H1 (cell line): Measurements from ENCODE around the gene FLCN. TPM values are rescaled to one million over a fixed set of nuclear protein-coding genes. Genes with fewer than 3 reads are reported as not detected.

ENCODE experiments used
- CTCF ChIA-PET: fragments of 300-600 bp; sonication (Branson Sonifier 250); formaldehyde crosslinking; loops from one replicate; lab custom pipeline; 2021; ENCODE audit not compliant: partially characterized antibody; lab: Charles Lee
- POLR2A ChIA-PET: fragments of 300-600 bp; sonication (Branson Sonifier 250); formaldehyde crosslinking; loops from one replicate; lab custom pipeline; 2021; ENCODE audit warnings: inconsistent platforms; ENCODE audit not compliant: partially characterized antibody; lab: Charles Lee
- DNase-seq, 2 experiments: peaks; one replicate each; pipeline versions ENCODE4 v3.0.0 to v3.0.0-alpha.2; 2010 to 2022; ENCODE audit warnings: low spot score in 2 of 2, low read depth in 1 of 2, mixed read lengths in 1 of 2
- FAIRE-seq: peaks from 2 replicates; lab custom pipeline; 2011; peaks lifted over from hg19 to GRCh38; lab: Jason Lieb, UNC
- H2AFZ ChIP-seq: 2 replicates; pipeline ENCODE4 v1.8.1; 2012; ENCODE audit warnings: low read length, inconsistent platforms
- H2AK5ac ChIP-seq: 2 replicates; pipeline ENCODE4 v1.6.1; 2013; ENCODE audit warnings: low read depth, low read length
- H2BK120ac ChIP-seq: replicated peaks from 2 replicates; pipeline ENCODE3; 2013; ENCODE audit warnings: low read depth, low read length, inconsistent platforms
- H2BK12ac ChIP-seq: 2 replicates; pipeline ENCODE4 v1.6.1; 2013; ENCODE audit warnings: low read depth, low read length
- H2BK15ac ChIP-seq: 2 replicates; pipeline ENCODE4 v1.6.1; 2013; ENCODE audit warnings: low read length
- H2BK20ac ChIP-seq: 2 replicates; pipeline ENCODE4 v1.6.1; 2013; ENCODE audit warnings: low read length
- H2BK5ac ChIP-seq: 2 replicates; pipeline ENCODE4 v1.6.1; 2013; ENCODE audit warnings: low read depth, low read length
- H3K14ac ChIP-seq: 2 replicates; pipeline ENCODE4 v1.6.1; 2013; ENCODE audit warnings: inconsistent platforms; ENCODE audit not compliant: insufficient read length
- H3K18ac ChIP-seq: 2 replicates; pipeline ENCODE4 v1.6.1; 2013; ENCODE audit warnings: low read length; ENCODE audit errors: extremely low read depth
- H3K23ac ChIP-seq: 2 replicates; pipeline ENCODE4 v1.6.1; 2013; ENCODE audit warnings: inconsistent platforms; ENCODE audit not compliant: insufficient read length
- H3K23me2 ChIP-seq: 2 replicates; pipeline ENCODE4 v1.6.1; 2013; ENCODE audit warnings: low read depth, low read length
- H3K27ac ChIP-seq: 2 replicates; pipeline ENCODE4 v1.6.1; 2011; ENCODE audit warnings: low read depth, low read length, inconsistent platforms
- H3K27me3 ChIP-seq, 4 experiments: replicated peaks in 1 of 4; 1 replicate in 1 of 4; 2 replicates in 3 of 4; pipeline versions ENCODE4 v1.6.1 to v1.8.1; 2011 to 2013; ENCODE audit warnings: low read length in 3 of 4, mild to moderate bottlenecking in 3 of 4, inconsistent platforms in 2 of 4, mixed read lengths in 2 of 4, moderate library complexity in 1 of 4; ENCODE audit not compliant: control insufficient read depth in 3 of 4, insufficient read depth in 3 of 4; ENCODE audit errors: extremely low read depth in 1 of 4
- H3K36me3 ChIP-seq, 4 experiments: 2 replicates each; pipeline versions ENCODE4 v1.6.1 to v1.8.1; 2011 to 2013; ENCODE audit warnings: mild to moderate bottlenecking in 4 of 4, low read length in 3 of 4, moderate library complexity in 2 of 4, control low read depth in 1 of 4, inconsistent platforms in 1 of 4; ENCODE audit not compliant: insufficient read depth in 4 of 4, control insufficient read depth in 2 of 4
- H3K4ac ChIP-seq: replicated peaks from 2 replicates; pipeline ENCODE3; 2013; ENCODE audit warnings: low read length, low read depth, mixed read lengths, inconsistent platforms; ENCODE audit not compliant: insufficient read length
- H3K4me1 ChIP-seq, 4 experiments: replicated peaks in 1 of 4; 1 replicate in 1 of 4; 2 replicates in 3 of 4; pipeline versions ENCODE4 v1.6.1 to v1.8.1; 2011 to 2013; ENCODE audit warnings: low read length in 3 of 4, inconsistent platforms in 2 of 4, mixed read lengths in 1 of 4; ENCODE audit not compliant: insufficient read depth in 4 of 4, control insufficient read depth in 3 of 4
- H3K4me2 ChIP-seq, 2 experiments: 2 replicates each; pipeline versions ENCODE4 v1.6.1 to v1.8.1; 2011 to 2013; ENCODE audit warnings: low read depth in 2 of 2, low read length in 2 of 2, control low read depth in 1 of 2, inconsistent platforms in 1 of 2, mild to moderate bottlenecking in 1 of 2; ENCODE audit not compliant: insufficient read depth in 1 of 2
- H3K4me3 ChIP-seq, 4 experiments: fragments of 200-600, 300-600 bp in 1 of 4; sonication (generic), shearing (Covaris generic), sonication (Bioruptor Twin) in 1 of 4; 2 replicates each; pipeline versions ENCODE4 v1.5.1 to v1.8.1; 2011 to 2016; ENCODE audit warnings: low read length in 4 of 4, low read depth in 3 of 4, control low read depth in 2 of 4, inconsistent platforms in 2 of 4, mild to moderate bottlenecking in 2 of 4, mixed read lengths in 1 of 4, moderate library complexity in 1 of 4; ENCODE audit not compliant: insufficient read depth in 2 of 4; ENCODE audit errors: extremely low read depth in 1 of 4
- H3K56ac ChIP-seq: replicated peaks from 2 replicates; pipeline ENCODE3; 2013; ENCODE audit warnings: low read depth, mild to moderate bottlenecking, mixed read lengths, low read length, inconsistent platforms; ENCODE audit not compliant: insufficient read length
- H3K79me1 ChIP-seq: 2 replicates; pipeline ENCODE4 v1.6.1; 2013; ENCODE audit warnings: low read depth, low read length, control low read depth
- H3K79me2 ChIP-seq, 2 experiments: 2 replicates each; pipeline versions ENCODE4 v1.6.1 to v1.8.1; 2012 to 2013; ENCODE audit warnings: low read length in 2 of 2, mild to moderate bottlenecking in 2 of 2, inconsistent platforms in 1 of 2; ENCODE audit not compliant: insufficient read depth in 2 of 2, control insufficient read depth in 1 of 2
- H3K9ac ChIP-seq, 4 experiments: replicated peaks in 1 of 4; 1 replicate in 1 of 4; 2 replicates in 3 of 4; pipeline versions ENCODE4 v1.6.1 to v1.8.1; 2011 to 2013; ENCODE audit warnings: low read depth in 3 of 4, low read length in 3 of 4, control low read depth in 2 of 4, mild to moderate bottlenecking in 2 of 4, moderate library complexity in 2 of 4, inconsistent platforms in 1 of 4; ENCODE audit errors: extremely low read depth in 1 of 4
- H3K9me3 ChIP-seq, 2 experiments: 2 replicates each; pipeline versions ENCODE4 v1.6.1 to v1.8.1; 2012 to 2013; ENCODE audit warnings: mild to moderate bottlenecking in 2 of 2, moderate library complexity in 2 of 2, control low read depth in 1 of 2, inconsistent platforms in 1 of 2, low read depth in 1 of 2, low read length in 1 of 2, mixed read lengths in 1 of 2; ENCODE audit not compliant: insufficient read depth in 2 of 2
- H4K20me1 ChIP-seq, 2 experiments: replicated peaks in 1 of 2; 2 replicates each; pipeline versions ENCODE3 to v1.8.1; 2011 to 2013; ENCODE audit warnings: inconsistent platforms in 2 of 2, low read length in 2 of 2, mild to moderate bottlenecking in 1 of 2; ENCODE audit not compliant: insufficient read depth in 2 of 2, control insufficient read depth in 1 of 2
- H4K5ac ChIP-seq: 2 replicates; pipeline ENCODE4 v1.6.1; 2013; ENCODE audit warnings: low read length, low read depth, mixed read lengths, inconsistent platforms; ENCODE audit not compliant: insufficient read length
- H4K8ac ChIP-seq: 2 replicates; pipeline ENCODE4 v1.8.0; 2013; ENCODE audit warnings: mild to moderate bottlenecking, moderate library complexity, low read length, inconsistent platforms; ENCODE audit not compliant: insufficient read depth; ENCODE audit errors: extremely low read depth
- H4K91ac ChIP-seq: replicated peaks from 2 replicates; pipeline ENCODE3; 2013; ENCODE audit warnings: low read length, mixed read lengths, inconsistent platforms; ENCODE audit not compliant: insufficient read length
- POU5F1 ChIP-seq: IDR thresholded peaks from 2 replicates; pipeline ENCODE4 v1.6.1; 2011; ENCODE audit warnings: low read depth, mild to moderate bottlenecking, low read length, moderate library complexity
- TAF7 ChIP-seq: optimal IDR thresholded peaks from 2 replicates; pipeline ENCODE3; 2011; ENCODE audit warnings: low read depth, mild to moderate bottlenecking, inconsistent platforms, low read length, moderate library complexity, borderline replicate concordance
- WGBS, 2 experiments: shearing (Covaris generic) in 1 of 2; methylation state at CpG; one replicate each; pipeline versions ENCODE4 v1.1.6 to v1.1.7; 2013 to 2015; ENCODE audit warnings: low lambda C conversion rate in 2 of 2, mixed read lengths in 2 of 2, inconsistent platforms in 1 of 2, low coverage in 1 of 2, missing lambda C conversion rate in 1 of 2; ENCODE audit not compliant: insufficient replicate concordance in 2 of 2, insufficient coverage in 1 of 2, insufficient read length in 1 of 2; ENCODE audit errors: extremely low coverage in 1 of 2, missing lambda C conversion rate in 1 of 2; 5-methylcytosine and 5-hydroxymethylcytosine counted together
- polyA plus RNA-seq, 7 experiments: library from polyadenylated mRNA; depleted of rRNA in 3 of 7; stranded (reverse) in 5 of 7; unstranded in 2 of 7; fragments of >200 nt in 5 of 7; fragments of 200-250 nt in 2 of 7; gene quantifications; 1 replicate in 5 of 7; 2 replicates in 1 of 7; 4 replicates in 1 of 7; pipeline versions ENCODE4 v1.2.1 to v1.2.3, GENCODE V29; 2011 to 2013; ENCODE audit warnings: missing spikeins in 2 of 7, mixed read lengths in 2 of 7
- total RNA-seq: library from RNA; stranded (reverse); fragmentation: NEBNext Ultra II Directional; extraction: Animal tissue kit (Norgen Biotek cat#: 25700); gene quantifications from 2 replicates; pipeline ENCODE4 v1.2.1, GENCODE V29; 2021

The FLCN gene
- total and polyA plus RNA-seq, 2 of the 8 experiments (the other 6 are each of a cell fraction or from before 2014, with no cell fraction given), result 15.6 to 34.6 TPM

GRCh38 chr17:17216236-17216635 lies 20.7 kb downstream of the FLCN start:
- H3K9me3 ChIP-seq, result no peaks in the 10 kb centered on the region
- H4K91ac ChIP-seq, result no peak overlapping the region
- no peaks in the 10 kb centered on the region for H3K27me3 ChIP-seq
- H3K27ac ChIP-seq, result no peak overlapping the region
- no peaks in the 10 kb centered on the region; the same call in 1 of the 2 replicates for H3K79me1 ChIP-seq
- FAIRE-seq (no peak), DNase-seq (no peak)
- H3K23me2 ChIP-seq, result no peaks in the 10 kb centered on the region
- CTCF ChIA-PET, result interaction anchor here (2.9 kb wide), 1 partner anchor 74 kb away, joined by 11 read pairs; no protein-coding TSS in a partner anchor
- no peak overlapping the region for H2BK20ac ChIP-seq
- no peaks in the 10 kb centered on the region for H3K79me2 ChIP-seq
- H3K4ac ChIP-seq, result no peak overlapping the region
- no peak overlapping the region for H2BK15ac ChIP-seq
- H3K9ac ChIP-seq, result no peak overlapping the region
- H3K14ac ChIP-seq, result no peak overlapping the region
- no peak overlapping the region for H3K4me2 ChIP-seq
- H3K56ac ChIP-seq, result no peak overlapping the region
- H3K36me3 ChIP-seq, result peaks cover 16 to 62% (median 50%) of the 10 kb centered on the region in 4 experiments; a peak in 7 of 8 replicates
- no peak overlapping the region for H3K23ac ChIP-seq
- no peak overlapping the region for H2BK120ac ChIP-seq
- H3K4me3 ChIP-seq, result no peak overlapping the region
- H2BK12ac ChIP-seq, result no peak overlapping the region
- no peak overlapping the region for H2AK5ac ChIP-seq
- no peak overlapping the region for H2AFZ ChIP-seq
- no peak overlapping the region for H4K5ac ChIP-seq
- TF ChIP-seq POU5F1 (no peak), TAF7 (no peak)
- TF ChIP-seq, all 59 proteins: peak for 0
- Histone ChIP-seq H3K18ac (no peak overlapping the region; the same call in 1 of the 2 replicates), H4K20me1 (peaks cover 2 to 8% of the 10 kb centered on the region in 2 experiments), H3K4me1 (no peaks in the 10 kb centered on the region; a peak in 1 of 7 replicates), H2BK5ac (no peak overlapping the region), H4K8ac (no peak overlapping the region)
- POLR2A ChIA-PET, result interaction anchor here (1.0 to 2.1 kb wide), 2 partner anchors 8 to 64 kb away, joined by 5 to 7 read pairs; no protein-coding TSS in a partner anchor
- 92% methylated on average over 15 of the region's 17 CpGs; no CpG with 5 or more reads in 1 of the 2 experiments for WGBS, 2 experiments
